Erythroblast (primary cell): Measurements from ENCODE around the gene CDK18.

Source experiments
- GATA1 ChIP-seq: IDR thresholded peaks from 2 replicates; pipeline ENCODE4 v1.6.1; 2011; ENCODE audit warnings: low read depth, mild to moderate bottlenecking, control low read depth, low read length, moderate library complexity
- POLR2A ChIP-seq: IDR thresholded peaks from 2 replicates; pipeline ENCODE4 v1.6.1; 2011; ENCODE audit warnings: mild to moderate bottlenecking, low read length

DNA sequence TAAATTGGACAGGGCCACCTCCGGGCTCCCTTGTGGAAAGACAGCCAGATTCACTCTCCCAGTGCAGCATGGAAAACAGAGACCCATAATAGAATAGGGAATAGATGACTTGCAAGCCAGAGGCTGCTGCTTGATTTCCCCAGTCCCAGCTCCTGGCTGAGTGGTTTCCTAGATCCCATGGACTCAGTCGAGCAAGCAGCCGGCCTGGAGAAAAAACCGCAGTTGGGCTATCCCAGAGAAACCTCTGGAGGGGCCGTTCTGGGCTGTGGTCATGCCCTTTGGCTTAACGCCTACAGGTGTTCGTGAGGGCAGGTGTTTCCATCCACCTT is 65.7 kb downstream of the CDK18 start:
- TF ChIP-seq POLR2A = no peak
- no peak for TF ChIP-seq GATA1
